Gastroesophageal sphincter (tissue), 4 donors: ENCODE data around the gene ARHGEF26. TPM values are rescaled to one million over a fixed set of nuclear protein-coding genes. Genes with fewer than 3 reads are reported as not detected.

Experiments used
- ATAC-seq: fragments of 150-250 bp; one replicate; pipeline ENCODE4 v1.9.1; 2016; ENCODE audit warnings: mild to moderate bottlenecking, moderate library complexity
- H3K27ac ChIP-seq, 4 donors: fragments of 200-600 bp; sonication (generic) in 3 of 4; 1 replicate in 3 of 4; 2 replicates in 1 of 4; pipeline ENCODE4 v1.5.1; 2016 to 2019
- H3K27me3 ChIP-seq: fragments of 200-600 bp; sonication (generic); one replicate; pipeline ENCODE4 v1.5.1; 2019
- H3K36me3 ChIP-seq, 2 donors: fragments of 200-600 bp; sonication (generic); one replicate each; pipeline ENCODE4 v1.5.1; 2019; ENCODE audit warnings: control low read depth in 1 of 2
- H3K4me1 ChIP-seq, 3 donors: fragments of 200-600 bp; sonication (generic); 1 replicate in 2 of 3; 2 replicates in 1 of 3; pipeline ENCODE4 v1.5.1; 2016 to 2019; ENCODE audit warnings: control low read depth in 2 of 3
- H3K4me3 ChIP-seq, 2 donors: fragments of 200-600 bp; sonication (generic); one replicate each; pipeline ENCODE4 v1.5.1; 2019; ENCODE audit warnings: mild to moderate bottlenecking in 1 of 2, moderate library complexity in 1 of 2
- H3K9me3 ChIP-seq, 3 donors: fragments of 200-600 bp; sonication (generic); one replicate each; pipeline ENCODE4 v1.5.1; 2017 to 2019; ENCODE audit warnings: control low read depth in 2 of 3
- EP300 ChIP-seq: sonication (generic); formaldehyde crosslinking; IDR thresholded peaks from one replicate; pipeline ENCODE4 v1.6.1; 2017; ENCODE audit warnings: antibody characterized with exemption, mild to moderate bottlenecking
- POLR2A ChIP-seq, 2 donors: fragments of 450-650 bp; IDR thresholded peaks; one replicate each; pipeline ENCODE4 v1.6.1; 2017; ENCODE audit warnings: antibody characterized with exemption in 2 of 2, mild to moderate bottlenecking in 2 of 2, moderate library complexity in 1 of 2
- POLR2AphosphoS5 ChIP-seq: sonication (generic); formaldehyde crosslinking; IDR thresholded peaks from one replicate; pipeline ENCODE4 v1.6.1; 2017; ENCODE audit warnings: antibody characterized with exemption
- WGBS, 2 donors: methylation state at CpG; one replicate each; pipeline ENCODE4 v1.1.5; 2018; ENCODE audit warnings: low coverage in 1 of 2; 5-methylcytosine and 5-hydroxymethylcytosine counted together
- total RNA-seq, 4 donors: library from RNA; depleted of rRNA; stranded (reverse); fragments of >200 nt; gene quantifications; one replicate each; pipeline ENCODE4 v1.1.0, GENCODE V29; 2016
- TF ChIP-seq, protein P1 (sequence below), 4 experiments: fragments of 200-600 bp in 2 of 4; fragments of 450-650 bp in 2 of 4; sonication (generic) in 1 of 4; IDR thresholded peaks; one replicate each; pipeline ENCODE4 v1.5.1; 2017 to 2019; ENCODE audit warnings: antibody characterized with exemption in 4 of 4, mild to moderate bottlenecking in 2 of 4, moderate library complexity in 2 of 4

ARHGEF26 gene
- total RNA-seq, 4 donors from 2014 or later: 79.3 to 154 (median 133) TPM

DNA sequence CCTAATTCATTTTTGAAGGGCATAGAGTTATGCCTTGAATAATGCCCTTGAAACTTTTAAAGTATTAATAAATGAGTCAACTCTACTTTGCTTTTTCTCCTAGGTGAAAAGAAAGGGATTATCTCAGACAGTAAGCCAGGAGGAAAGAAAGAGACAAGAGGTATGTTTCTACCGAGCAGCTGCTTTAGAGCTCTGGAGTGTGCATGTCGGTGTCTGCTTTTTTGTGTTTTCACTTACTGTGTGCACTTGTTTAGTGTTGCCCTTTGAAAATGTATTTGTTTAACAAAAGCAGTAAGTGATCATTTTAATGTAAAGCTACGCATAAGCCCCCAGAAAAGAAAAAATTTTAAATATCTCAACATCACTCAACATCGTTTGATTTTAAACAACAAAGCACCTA is 28.1 kb downstream of the ARHGEF26 start:
- TF ChIP-seq, protein P1, sequence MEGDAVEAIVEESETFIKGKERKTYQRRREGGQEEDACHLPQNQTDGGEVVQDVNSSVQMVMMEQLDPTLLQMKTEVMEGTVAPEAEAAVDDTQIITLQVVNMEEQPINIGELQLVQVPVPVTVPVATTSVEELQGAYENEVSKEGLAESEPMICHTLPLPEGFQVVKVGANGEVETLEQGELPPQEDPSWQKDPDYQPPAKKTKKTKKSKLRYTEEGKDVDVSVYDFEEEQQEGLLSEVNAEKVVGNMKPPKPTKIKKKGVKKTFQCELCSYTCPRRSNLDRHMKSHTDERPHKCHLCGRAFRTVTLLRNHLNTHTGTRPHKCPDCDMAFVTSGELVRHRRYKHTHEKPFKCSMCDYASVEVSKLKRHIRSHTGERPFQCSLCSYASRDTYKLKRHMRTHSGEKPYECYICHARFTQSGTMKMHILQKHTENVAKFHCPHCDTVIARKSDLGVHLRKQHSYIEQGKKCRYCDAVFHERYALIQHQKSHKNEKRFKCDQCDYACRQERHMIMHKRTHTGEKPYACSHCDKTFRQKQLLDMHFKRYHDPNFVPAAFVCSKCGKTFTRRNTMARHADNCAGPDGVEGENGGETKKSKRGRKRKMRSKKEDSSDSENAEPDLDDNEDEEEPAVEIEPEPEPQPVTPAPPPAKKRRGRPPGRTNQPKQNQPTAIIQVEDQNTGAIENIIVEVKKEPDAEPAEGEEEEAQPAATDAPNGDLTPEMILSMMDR (IDR thresholded peaks at IDR 0.05): no peak
- TF ChIP-seq POLR2A (IDR thresholded peaks at IDR 0.05): no peak
- no peak for TF ChIP-seq POLR2AphosphoS5
- no peak for TF ChIP-seq EP300
- no peak for ATAC-seq
- H3K36me3 ChIP-seq: peaks cover 0 to 53% of the 10 kb centered on the region in 2 donors

DNA sequence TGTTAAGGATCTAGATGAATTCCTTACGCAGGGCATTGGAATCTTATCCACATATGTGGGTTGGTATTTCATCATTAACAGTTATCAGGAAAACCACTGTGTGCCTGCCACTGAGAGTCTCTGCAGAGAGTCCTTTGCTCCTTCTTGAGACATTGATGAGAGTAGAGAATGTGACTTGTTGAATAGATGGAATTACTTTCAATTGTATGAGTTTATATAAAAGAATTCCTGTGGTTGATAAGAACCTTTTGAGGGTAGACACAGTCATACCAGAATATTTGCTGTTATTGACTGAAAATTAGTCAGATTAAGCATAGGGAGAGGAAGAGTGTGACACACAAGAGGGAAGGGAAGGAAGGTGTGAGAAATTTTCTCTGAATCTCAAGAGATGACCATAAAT is 30.8 kb downstream of the ARHGEF26 start:
- Histone ChIP-seq H3K4me1 (peaks cover 0 to 20% (median 3%) of the 10 kb centered on the region in 3 donors), H3K4me3 (no peak overlapping the region), H3K27me3 (no peaks in the 10 kb centered on the region), H3K27ac (no peak overlapping the region), H3K36me3 (peaks cover 0 to 53% of the 10 kb centered on the region in 2 donors), H3K9me3 (no peaks in the 10 kb centered on the region)
- ATAC-seq: no peak
- WGBS, 2 donors: 100% methylated on average over 1 of the region's 1 CpG
- TF ChIP-seq, protein P1 (IDR thresholded peaks at IDR 0.05): no peak
- no peak for TF ChIP-seq POLR2A (IDR thresholded peaks at IDR 0.05)
- no peak for TF ChIP-seq POLR2AphosphoS5
- TF ChIP-seq EP300: no peak

More for the DNA sequence above, 28.1 kb downstream of the ARHGEF26 start:
- H3K4me1 ChIP-seq: peaks cover 0 to 40% (median 3%) of the 10 kb centered on the region in 3 donors
- H3K4me3 ChIP-seq: no peak overlapping the region
- H3K27me3 ChIP-seq: no peaks in the 10 kb centered on the region
- no peaks in the 10 kb centered on the region for H3K9me3 ChIP-seq
- whole genome bisulfite sequencing, 2 donors: 80% methylated on average over 3 to 4 of the region's 4 CpGs
- no peak overlapping the region for H3K27ac ChIP-seq

DNA sequence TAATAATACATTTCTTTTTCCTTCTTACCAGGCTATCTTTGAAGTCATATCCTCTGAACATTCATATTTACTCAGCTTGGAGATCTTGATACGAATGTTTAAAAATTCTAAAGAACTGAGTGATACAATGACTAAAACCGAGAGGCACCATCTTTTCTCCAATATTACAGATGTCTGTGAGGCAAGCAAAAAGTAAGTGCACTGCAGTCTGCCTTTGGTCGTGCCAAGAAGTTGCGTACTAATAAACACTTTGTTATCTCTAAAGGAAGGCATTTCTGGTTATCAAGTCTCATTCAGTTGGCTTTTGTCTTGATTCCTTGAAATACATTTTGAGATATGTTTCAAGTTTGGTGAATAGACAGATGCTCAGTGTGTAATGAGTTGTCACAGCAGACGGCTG is 31.6 kb downstream of the ARHGEF26 start:
- H3K36me3 ChIP-seq: peaks cover 0 to 53% of the 10 kb centered on the region in 2 donors
- 87 to 92% methylated on average over 4 to 5 of the region's 5 CpGs for WGBS, 2 donors
- no peaks in the 10 kb centered on the region for H3K9me3 ChIP-seq
- no peak overlapping the region for H3K4me3 ChIP-seq
- H3K27ac ChIP-seq: no peak overlapping the region
- no peaks in the 10 kb centered on the region for H3K27me3 ChIP-seq
- TF ChIP-seq, protein P1 (IDR thresholded peaks at IDR 0.05): no peak
- TF ChIP-seq POLR2AphosphoS5 (no peak), EP300 (no peak), POLR2A (IDR thresholded peaks at IDR 0.05) (no peak)
- H3K4me1 ChIP-seq: peaks cover 0 to 13% (median 3%) of the 10 kb centered on the region in 3 donors
- no peak for ATAC-seq

DNA sequence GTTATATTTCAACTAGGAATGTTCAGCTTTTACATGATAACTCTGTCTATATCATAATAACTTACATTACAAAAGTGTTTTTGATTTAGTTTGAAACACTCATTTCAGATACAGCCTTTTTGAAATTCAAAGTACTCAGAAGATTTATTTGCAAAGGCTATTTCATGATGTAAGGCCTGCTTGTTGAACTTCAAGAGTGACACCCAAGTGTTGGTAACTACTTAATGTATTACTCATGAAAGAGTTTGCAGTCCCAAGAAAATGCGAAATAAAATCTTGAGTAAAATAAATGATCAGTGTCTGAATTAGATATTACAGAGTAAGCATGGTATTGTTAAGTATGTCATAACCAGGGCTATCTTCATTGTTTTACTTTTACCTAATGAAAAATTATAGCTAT is 35.3 kb downstream of the ARHGEF26 start:
- WGBS, 2 donors: 83 to 86% methylated on average over 1 of the region's 1 CpG
- Histone ChIP-seq H3K27me3 (no peaks in the 10 kb centered on the region), H3K36me3 (peaks cover 0 to 26% of the 10 kb centered on the region in 2 donors), H3K4me1 (peaks cover 0 to 29% (median 0%) of the 10 kb centered on the region in 3 donors), H3K27ac (no peak overlapping the region), H3K9me3 (no peaks in the 10 kb centered on the region), H3K4me3 (no peak overlapping the region)
- no peak for ATAC-seq
- TF ChIP-seq, protein P1 (IDR thresholded peaks at IDR 0.05): no peak
- TF ChIP-seq EP300 (no peak), POLR2A (IDR thresholded peaks at IDR 0.05) (no peak), POLR2AphosphoS5 (no peak)

DNA sequence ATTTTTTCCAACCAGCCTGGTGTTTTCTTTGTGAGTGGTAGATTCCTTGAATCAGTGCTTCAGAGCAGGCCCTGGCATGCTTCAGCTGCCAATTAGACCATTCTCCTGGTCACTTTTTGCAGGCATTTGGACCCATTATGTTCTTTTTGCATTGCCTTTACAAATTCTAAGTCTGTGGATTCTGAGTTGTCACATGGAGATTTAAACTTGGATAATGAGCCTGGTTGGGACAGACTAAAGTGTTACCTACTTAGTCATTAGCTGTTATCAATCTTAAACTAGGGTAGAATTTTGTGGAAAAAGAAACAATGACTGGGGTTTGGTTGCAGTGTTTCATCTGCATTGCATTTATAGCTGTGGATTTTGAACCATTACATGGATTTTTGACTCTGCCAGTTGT is 40.6 kb downstream of the ARHGEF26 start:
- Histone ChIP-seq H3K4me3 (no peak overlapping the region), H3K36me3 (no peaks in the 10 kb centered on the region), H3K27ac (no peak overlapping the region), H3K9me3 (no peaks in the 10 kb centered on the region), H3K4me1 (peaks cover 0 to 67% (median 0%) of the 10 kb centered on the region in 3 donors), H3K27me3 (no peaks in the 10 kb centered on the region)
- ATAC-seq: no peak
- TF ChIP-seq POLR2A (IDR thresholded peaks at IDR 0.05): no peak
- TF ChIP-seq, protein P1 (IDR thresholded peaks at IDR 0.05): no peak
- no peak for TF ChIP-seq EP300
- TF ChIP-seq POLR2AphosphoS5: no peak
